ENCODE measurements around the gene VASH1.

Gene VASH1

DNA sequence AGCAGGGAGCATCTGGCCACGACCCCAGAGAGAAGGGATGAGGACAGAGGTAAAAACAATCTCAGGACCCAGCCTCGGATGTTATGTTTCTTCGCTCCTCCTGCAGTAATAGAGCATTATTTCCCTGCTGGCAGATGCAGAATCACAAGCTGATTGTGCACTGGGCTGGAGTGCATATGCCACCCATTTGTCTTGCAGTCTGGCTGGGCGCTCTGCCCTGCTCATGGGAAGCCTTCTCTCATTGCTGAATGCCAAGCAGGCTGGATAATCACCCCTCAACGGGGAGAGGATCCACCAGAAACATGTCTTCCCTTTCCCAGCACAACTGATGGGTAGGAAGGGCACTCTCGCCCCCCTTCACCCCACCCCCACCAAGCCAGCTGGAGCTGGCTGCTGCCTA, 8.5 kb upstream of the VASH1 start:
- no peak for DNase-seq

DNA sequence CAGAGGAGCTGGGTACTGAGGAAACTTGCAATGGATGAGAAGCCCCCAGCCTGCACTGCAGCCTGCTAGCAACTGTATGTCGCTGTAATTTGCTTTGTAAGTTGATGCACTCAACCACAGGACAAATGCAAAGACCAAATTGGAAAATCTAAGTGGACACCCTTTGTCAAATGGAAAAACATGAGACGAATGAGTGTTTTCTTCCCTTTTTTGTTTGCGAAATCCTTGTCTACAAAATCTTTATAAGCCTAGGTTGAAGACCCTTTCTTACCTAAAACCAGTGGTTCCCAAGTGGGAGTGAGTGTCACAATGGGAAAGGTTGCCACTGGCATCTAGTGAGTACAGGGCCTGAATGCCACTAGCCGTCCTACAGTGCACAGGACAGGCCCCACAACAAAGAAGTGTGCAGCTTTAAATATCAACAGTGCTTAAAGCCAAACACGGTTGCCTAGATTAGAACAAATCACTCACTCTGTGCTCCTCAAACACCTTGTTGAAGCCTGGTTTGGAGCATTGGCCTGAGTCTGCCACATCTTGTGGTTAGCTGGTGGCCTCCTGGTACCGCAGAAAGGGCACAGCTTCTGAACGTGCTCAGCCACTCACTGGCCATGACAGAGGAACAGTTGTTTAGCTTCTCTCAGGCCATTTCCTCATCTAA, 7.6 kb upstream of the VASH1 start:
- DNase-seq = no peak

DNA sequence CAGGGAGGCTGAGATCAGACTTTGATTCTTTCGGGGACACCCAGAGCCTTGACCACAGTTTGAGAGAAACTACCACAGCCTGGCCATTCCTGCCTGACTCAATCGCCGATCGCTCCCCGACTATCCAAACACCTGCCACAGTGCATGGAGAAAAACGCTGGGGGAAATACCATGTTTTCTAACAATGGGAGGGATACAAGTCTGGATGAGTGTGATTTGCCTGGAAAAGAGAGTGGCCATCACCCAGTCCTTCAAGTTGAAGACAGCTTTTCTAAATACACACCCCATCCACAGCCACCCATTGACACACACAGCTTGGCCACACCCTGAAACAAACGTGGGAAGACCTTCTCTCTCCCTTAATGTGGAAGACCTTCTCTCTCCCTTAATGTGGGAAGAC, 6.7 kb upstream of the VASH1 start:
- DNase-seq = no peak

GRCh38 chr14:76755610-76756370, 5.5 kb upstream of the VASH1 start:
- DNase-seq = no peak

DNA sequence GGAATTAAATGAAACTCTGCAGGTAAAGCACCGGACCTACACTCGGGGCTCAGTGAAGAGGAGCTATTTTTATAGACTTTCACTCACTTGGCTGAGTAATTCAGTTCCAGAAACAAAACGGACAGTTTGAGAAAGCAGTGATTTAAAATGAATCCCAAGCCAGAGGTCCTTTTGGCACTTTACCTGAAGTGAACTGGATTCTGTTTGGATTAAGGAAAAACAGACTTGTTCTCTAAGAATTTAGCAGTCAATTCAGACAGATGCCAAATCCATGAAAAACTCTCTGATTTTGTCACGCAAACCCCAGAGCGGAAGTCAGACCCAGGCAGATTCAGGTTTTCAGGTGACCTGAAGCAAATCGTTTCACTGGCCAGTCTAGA, 4.9 kb upstream of the VASH1 start:
- DNase-seq = no peak

DNA sequence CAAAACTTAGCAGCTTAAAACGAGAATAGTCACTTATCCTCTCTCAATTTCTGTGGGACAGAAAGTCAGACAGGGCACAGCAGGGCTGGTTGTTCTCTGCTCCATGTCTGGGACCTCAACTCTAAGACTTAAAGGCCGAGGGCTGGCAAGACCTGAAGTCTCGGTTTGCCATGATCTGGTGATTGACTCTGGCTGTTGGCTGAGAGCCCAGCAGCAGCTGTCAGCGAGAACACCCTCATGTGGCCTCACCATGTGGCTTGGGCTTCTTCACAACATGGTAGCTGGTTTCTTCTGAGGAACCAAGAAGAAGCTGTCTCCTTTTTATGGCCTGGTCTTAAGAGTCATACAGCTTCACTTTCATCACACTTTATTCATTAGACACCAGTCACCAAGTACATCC, 1.7 kb upstream of the VASH1 start:
- DNase-seq = peak; percentile 51

- no peak for DNase-seq
Observed at GRCh38 chr14:76760331-76761135, 735 bp upstream of the VASH1 start.

GRCh38 chr14:76761960-76762410, 717 bp downstream of the VASH1 start:
- DNase-seq = no peak

DNA sequence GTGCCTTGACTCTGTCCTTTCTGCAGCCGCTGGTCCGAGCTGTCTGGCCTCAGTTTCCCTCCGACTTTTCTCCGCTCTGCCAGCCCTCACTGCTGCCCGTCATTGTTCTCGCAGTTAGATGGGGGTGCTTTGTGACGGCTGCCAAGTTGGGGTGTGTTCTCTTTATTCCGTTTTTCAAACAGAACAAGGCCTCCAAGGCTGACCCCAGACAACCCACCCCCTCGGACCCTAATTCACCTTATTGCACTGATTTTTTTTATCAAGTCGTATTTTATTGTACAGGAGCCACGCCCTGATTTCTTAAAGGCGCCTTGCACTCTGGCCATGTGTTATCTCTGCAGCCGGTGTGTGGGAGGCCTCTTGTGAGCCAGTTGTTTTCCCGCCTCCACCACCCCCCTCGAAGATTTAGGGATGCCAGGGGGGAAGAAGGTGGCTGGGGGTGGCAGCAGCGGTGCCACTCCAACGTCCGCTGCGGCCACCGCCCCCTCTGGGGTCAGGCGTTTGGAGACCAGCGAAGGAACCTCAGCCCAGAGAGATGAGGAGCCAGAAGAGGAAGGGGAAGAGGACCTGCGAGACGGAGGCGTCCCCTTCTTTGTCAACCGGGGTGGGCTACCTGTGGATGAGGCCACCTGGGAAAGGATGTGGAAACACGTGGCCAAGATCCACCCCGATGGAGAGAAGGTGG, 1.3 kb downstream of the VASH1 start:
- no peak for DNase-seq

DNA sequence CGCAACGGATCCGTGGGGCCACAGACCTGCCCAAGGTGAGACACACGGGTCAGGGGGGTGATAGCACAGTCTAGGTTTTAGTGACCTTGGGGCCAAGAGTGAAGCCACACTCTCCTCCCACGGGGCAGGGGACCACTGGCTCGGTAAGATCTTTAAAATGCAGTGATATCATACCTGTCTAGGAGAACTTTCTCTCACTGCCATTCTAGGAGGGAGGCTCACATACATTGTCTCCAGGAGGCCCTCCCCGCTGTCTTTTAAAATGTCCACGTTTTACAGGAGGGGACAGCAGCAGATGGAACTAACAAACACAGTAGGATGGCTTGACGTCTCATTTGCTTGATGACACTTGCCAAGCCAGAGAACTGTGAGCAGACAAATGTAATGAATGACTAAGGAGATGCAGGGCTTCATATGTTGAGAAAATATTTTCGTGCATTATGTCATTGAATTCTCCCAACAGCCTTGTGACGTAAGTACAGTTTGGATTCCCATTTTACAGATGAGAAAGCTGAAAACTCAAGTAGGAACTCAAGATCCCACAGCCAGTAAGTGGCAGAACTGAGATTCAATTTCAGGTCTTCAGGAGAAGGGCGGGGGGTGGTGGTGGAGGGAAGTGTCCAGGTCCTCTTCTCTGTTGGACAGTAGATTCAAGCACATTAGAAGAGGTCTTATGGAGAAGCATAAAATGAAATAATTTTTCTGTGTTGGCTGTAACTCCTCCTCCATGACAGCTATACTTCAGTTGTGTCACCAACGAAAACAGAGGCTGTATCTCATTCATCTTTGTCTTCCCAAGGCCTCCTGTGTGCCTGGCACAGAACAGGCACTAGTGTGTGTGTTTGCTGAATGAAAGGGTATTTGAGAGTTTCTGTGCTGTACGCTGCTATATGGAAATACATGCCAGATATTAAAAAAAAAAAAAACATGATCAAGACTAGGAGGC, 2.1 kb downstream of the VASH1 start:
- no peak for DNase-seq

DNA sequence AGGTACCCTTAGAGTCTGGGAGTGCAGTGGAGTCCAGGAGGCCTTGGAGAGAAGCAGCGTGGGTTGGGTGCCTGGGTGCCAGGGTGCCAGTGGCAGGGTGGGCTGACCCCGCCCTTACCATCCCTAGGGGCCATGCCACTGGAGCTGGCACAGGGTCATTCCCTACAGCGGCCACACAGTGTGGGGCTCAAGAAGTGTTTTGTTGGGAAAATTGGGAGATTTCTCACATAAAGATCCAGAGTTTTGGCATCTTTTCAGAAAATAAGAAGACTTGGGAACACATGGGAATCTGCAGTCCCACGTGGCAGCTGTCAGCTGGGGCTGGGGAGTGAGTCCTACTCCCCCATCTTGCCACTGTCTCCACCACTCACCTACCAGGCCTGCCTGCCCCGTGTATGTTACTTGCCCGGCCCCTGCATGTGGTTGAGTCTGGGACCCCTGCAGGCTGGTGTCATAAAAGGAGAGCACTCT, 4.2 kb downstream of the VASH1 start:
- no peak for DNase-seq

- peak; percentile 18 for DNase-seq
Observed at GRCh38 chr14:76767681-76768656, 6.7 kb downstream of the VASH1 start.

DNA sequence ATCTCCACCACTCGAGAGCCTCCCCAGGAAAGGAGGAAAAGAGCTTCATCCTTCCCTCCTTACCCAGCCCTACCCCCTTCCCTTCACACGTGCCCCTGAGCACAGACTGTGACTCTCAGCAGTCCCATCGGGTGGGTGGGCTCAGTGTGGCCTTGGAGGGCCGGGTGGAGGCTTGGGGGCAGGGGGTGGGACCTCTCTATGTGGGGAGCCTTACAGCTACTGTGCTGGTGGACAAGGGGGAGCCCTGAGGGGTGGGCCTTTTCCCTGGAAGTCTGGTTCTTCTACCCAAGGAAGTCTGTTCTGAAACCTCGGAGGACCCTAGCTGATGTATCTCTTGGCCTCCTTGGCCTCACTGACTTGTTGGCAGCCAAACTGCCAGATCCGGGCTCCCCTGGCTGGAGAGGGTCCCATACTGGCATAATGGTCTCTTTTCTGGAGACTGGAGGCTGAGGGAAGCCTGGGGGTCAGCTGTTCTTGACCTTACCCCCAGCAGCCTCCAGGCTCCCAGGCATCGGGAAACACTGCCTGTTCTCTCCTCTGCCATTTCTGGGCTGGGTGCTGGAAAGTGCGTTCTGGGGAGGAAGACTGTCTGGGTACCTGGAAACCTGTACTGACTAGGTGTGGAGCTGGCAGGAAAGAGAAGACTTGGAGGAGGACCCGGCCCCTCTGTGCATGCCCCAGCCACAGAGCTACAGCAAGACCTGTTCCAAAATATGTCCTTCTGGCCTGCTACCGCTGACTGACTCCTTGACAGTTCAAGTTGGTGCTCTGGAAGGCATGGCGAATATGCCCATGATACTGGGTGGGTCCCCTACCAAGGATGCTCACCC, 7.6 kb downstream of the VASH1 start:
- no peak for DNase-seq

DNA sequence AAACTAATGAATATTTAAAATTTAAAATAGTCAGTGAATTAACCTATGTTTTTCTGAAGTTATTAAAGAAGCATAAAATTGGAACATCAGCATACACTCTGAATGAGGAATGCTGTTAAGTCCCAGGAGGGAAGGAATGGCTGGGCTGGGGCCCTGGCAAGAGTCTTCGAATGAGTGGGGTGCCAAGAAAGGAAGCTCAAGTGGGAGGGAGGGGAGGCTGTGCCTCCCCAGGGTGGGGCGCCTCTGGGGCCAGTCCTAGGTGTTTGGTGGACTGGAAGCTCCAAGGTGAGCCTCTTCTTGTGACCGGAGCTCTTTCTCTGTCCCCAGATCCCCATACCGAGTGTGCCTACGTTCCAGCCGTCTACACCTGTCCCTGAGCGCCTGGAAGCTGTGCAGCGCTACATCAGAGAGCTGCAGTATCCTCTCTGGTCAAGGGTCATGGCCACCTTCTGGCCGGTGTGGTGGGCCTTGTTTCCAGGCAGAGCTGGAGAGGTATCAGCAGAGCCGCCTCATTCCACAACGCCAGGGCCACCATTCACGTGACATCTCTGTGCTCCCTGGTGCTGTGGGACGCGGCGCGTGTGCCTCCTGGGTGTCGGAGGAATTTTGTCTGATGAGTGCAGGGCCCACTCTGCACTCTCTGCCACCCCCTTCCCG, 8.5 kb downstream of the VASH1 start:
- no peak for DNase-seq

DNA sequence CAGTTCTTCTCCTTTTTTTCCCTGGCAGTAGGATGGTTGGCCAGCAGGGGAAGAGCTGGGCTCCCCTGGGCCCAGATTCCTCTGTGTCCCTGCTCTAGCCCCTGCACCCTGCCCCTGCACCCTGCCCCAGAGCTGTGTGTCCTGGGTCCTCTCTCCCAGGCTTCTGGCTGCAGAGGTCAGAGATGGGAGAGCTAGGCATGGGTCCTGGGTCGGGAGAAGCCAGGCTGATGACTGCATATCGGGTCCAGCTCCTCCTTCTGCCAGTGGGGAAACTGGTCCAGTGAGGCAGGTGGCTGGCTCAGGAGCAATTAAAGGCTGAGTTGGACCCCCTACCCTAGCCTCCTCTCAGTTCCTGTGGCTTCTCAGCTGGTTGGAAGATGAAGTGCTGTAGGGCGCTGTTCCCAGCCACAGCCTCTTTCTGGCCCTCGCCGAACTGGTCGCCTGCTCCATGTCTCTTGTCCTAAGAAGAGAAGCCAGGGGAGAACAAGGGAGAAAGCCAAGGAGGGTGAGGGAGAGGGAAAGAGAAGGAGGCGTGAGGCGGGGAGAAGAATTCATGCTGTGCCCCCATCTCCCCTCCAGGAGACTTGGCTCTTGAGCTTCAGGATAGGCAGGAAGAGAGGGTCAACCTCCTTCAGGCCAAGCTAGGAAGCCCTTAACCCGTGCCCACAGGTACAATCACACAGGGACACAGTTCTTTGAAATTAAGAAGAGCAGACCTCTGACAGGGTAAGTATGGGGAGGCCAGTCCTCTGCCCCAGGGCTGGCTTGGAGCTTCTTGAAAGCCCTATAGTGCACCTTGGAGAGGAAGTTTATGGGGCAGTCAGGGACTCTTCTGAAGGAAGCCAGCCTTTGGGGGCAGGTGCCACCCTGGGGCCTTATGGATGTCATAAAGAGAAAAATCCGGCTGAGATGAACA, 9.5 kb downstream of the VASH1 start:
- no peak for DNase-seq

DNA sequence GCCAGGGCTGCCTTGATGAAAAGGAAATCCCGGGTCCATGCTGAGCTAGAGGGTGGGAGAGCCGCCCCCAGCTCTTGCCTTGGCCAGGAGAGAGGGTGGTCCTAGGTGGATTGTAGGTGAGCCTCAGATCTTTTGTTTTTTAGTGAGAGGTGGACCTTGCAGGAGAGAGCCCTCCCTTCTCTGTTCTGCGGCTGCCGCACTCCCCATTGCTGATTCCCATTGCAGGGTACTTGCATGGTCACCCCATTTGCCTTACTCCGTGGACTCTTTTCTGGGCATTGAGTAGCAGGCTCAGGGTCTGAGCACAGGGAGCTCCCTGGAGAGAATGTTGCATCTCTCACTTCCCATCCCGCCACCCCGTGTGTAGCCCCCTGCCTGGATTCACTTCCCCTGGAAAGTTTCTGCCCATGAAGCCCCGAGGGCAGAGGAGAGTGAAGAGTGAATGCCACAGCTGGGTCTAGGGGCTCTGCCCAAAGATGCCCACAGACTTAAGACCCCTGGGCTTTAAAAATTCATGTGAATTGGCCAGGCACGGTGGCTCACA, 10.2 kb downstream of the VASH1 start:
- DNase-seq = no peak

DNA sequence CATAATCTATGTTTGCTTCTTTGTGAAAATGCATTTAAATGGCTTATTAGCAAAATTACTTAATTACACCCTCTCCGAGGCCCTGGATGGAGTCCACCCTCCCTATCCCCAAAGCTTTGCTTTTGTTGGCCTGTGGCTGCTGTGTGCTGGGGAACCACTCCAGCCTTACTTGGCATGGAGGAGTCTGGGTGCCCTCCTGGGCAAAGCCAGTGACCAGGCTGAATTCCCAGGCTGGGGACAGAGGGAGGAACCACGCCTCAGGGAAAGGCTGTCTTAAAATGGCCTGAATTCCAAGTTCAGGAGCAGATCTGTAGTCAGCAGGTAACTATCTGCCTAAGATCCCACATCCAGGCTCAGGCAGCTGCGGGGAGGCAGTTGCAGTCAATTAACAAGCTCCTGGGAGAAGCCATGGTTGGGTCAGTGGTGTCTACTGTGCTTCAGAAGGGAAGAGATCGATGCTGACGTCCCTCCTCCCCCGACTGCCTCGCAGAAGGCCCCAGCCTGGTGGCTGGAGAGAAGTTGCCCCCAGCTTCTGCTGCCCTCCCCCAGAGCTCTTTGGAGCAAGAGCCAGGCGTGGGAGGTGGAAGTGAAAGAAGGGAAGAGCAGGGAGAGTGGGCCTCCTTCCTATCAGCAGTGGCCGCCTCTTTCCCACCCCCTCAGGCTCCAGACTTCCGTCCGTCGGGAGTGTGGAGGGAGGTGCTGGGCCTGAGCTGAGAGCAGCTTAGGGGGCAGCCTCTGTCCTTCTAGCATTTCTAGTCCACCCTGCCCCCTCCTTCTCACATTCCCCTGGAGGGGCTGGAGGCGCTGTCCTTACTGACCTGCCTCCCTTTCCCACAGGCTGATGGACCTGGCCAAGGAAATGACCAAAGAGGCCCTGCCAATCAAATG, 11.3 kb downstream of the VASH1 start:
- no peak for DNase-seq

All from RPMI8226 (cell line).